Measurements from ENCODE around the gene FOXA2.
A peak's percentile ranks its signal among the peaks of the same experiment; 100 is the strongest.
"Not testable (repeated sequence)": the region's sequence is repeated elsewhere in the genome, so short reads cannot be mapped to it uniquely, and the experiment has no call there.

FOXA2 gene

DNA sequence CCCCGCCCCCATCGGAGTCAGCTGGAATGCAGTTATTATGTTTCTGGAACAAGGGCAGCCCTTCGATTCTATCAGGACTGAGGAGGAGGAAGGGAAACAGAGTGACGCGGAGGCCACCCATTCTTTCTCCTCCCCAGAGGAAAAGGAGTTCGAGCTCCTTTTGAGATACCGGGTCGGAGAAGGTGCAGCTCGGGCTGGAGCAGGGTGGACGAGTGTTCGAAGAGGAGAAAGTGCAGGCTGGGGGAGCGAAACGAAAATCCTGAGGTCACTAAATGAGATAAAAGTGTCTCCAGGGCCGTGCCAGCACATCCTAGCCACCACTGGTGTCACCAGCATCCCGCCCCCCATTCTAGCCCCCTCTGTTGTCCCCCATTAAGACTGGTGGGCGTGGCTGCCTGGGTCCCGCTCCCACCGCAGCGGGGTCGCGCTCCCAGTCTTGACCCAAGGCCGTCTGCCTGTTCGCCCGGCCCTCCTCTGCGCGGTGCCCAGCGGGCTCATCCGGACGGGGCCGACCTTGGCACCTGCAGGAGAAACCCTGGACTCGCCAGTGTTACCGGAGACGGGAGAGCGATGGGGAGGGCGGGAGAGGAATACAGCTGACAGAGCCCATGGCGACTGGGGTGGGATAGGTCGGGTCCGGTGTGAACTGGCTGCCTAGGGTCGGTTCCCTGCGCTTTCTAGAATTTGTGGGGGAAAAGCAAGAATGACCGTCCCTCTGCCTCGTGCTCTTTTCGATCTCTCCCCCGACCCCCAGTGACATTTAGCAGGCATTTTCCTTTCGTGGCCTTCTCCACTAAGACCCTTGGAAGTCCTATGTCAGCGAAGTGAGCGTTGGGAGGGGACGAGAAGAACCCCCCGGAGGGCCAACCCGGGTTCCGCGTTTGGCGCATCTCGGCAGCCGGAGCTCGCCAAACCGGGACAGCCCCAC is 16.2 kb downstream of the FOXA2 start:
- peak; percentile 81 for DNase-seq

DNA sequence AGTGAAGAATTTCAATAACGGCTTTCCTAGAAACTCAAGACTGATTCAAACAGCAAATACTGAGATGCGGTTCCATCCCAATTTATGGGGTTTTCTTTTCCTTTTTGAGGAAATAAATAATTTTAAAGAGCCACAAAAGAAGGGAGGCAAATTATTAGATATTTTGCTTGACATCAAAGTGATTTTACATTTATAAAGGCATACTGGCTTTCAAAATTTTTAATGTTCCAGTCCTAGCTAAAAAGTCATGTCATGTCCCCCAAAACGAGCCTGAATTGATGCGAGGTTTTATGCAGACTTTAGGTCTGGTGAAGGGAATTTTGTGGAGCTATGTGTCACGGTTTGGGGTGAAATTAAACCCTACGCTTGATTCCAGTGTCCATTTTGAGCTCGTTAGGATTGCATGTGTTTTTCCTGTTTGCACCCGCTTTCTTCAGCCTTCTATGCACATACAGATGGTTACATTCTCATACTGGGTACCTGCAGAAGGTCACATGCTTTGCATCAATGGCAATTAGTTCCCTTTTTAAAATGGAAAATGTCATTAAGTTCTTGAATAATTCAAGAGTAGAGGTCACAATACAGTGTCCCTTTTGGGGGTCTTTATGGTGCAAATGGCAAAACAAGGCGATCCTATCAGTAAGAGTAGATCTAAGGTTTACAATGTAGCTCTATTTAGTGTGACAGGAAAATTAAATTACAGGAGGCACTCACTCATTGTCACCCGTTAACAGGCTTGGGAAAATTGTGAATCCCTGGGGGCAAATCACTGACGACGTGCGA is 17.3 kb downstream of the FOXA2 start:
- DNase-seq = peak; percentile 74

DNA sequence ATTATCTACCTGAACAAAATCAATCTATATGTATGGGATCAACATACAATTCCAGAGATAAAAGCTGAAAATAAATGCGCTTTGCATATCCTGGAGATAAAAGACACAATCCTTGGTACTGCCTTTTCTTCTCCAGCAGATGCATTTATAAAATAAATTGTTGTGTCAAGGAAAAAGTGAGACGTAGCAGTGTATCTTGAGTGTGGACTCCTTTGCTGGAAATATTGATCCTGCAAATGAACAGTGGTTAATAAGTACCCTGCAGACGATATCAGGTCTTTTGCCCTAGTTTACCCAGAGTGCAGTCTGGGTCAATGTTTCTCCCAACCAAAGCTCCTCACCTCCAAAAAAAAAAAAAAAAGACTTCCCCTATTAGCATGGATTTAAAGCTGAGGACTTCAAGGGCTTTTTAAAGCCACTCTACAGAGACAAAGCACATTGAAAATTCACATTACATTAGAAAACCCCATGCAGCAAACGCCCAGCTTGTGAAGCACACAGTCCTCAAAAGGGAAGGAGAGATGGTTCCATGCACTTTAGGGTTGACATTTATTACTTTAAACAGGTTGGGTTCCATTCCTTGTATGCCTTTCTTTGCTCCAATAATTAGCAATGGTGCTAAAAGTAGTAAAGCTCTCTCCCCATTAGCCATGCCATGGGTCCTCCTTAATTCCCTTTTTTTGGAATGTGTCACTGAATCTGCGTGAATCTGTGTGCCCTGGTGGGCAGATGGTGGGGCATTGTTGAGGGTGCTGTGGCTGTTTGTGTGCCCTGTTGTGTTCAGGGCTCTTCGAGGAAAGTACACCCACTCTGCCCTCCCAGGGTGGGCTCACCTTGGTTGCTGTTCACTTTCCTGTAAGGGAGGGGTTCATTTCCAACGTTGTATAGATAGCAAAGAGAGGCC is 21.1 kb downstream of the FOXA2 start:
- DNase-seq = peak; percentile 50

DNA sequence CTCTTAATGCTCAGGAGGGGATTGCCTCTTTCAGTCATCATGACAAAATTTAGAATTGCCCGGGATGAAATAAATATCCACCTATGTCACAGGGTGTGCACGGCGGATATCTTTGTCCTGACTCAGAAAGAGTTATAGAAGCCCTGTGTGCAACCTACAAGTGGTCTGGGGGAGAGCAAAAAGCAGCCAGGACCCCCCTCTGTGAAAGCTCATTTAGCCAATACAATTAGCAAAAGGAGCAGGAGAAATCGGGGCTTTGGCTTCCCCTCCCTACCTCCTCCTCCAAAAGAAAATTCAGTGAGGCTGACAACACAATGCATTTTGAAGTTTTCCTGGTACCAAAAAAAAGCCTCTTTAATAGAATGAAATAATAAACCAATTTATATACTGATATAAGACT is 21.8 kb downstream of the FOXA2 start:
- DNase-seq = peak; percentile 93

DNA sequence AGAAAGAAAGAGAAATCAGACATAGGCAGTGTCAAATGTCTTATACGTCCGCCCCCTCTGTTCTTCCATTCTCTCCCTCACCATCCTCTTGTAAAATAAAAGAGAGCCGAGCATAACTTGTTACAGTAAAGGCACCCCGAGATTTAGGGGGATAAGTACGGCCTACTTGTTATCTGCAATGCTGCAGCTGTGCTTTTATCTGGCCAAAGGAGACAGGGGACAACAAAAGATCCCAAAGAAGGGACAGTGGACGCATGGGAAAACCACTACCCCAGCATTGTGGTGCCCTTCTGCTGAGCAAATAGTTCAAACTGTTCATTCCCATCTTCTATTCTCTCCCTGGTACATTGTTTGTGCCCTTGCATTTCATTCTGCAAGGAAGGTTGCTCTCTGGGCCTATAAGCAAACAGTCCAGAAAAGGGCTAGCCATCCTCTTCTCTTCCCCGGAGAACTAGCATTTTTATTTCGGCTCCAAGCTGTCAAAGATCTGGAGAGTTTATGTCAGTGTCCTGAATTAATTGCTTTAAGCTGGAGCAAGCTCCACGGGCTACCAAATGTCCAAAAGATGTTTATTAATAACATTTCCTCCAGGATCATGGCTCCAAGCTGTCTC is 22.3 kb downstream of the FOXA2 start:
- DNase-seq = peak; percentile 89

DNA sequence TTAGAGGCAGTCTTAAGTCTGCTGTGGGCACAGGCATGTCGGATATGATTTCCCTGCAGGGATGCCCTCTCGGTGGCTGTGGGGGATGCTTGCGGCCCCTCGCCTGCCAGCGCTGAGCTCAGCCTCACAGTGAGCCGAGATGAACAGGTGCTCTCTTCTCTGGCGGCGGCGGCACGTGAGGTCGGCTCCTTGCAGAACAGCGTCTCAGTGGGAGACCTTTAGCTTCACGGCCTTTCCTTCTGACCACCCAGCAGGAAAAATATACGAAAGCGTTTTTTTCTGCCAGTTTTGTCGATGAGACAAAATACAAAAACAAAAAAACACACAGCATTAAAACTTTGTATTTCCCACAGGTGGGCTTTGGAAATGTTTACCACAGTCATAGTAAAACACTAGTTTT is 23.6 kb downstream of the FOXA2 start:
- DNase-seq = peak; percentile 96

DNA sequence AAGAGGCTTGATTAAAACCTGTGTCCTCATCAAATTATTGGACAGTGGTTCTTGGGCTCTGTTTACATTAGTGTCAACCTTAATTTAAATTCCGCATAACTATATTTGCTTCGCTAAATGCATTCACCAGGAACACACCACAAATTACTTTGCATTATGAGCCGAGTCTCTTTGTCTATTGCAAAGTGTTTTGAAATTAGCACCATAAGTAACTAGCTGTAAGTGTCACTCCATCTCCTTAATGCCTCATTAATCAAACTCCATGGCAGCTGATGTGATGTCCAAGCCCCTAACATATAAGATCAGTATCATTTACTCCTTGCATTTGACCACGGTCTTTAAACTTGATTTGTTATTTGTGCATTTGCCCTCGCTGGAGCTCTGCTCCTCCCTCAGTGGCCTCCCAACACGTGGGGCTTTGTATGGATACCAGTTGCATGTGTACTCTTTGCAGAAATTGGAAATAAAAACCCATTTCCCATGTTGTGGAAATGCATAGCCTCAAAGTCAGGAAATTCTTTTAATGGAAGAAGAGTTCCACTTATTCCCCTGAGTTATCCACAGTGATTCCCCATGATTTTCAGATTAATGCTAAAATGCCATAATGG is 24.6 kb downstream of the FOXA2 start:
- peak; percentile 96 for DNase-seq

DNA sequence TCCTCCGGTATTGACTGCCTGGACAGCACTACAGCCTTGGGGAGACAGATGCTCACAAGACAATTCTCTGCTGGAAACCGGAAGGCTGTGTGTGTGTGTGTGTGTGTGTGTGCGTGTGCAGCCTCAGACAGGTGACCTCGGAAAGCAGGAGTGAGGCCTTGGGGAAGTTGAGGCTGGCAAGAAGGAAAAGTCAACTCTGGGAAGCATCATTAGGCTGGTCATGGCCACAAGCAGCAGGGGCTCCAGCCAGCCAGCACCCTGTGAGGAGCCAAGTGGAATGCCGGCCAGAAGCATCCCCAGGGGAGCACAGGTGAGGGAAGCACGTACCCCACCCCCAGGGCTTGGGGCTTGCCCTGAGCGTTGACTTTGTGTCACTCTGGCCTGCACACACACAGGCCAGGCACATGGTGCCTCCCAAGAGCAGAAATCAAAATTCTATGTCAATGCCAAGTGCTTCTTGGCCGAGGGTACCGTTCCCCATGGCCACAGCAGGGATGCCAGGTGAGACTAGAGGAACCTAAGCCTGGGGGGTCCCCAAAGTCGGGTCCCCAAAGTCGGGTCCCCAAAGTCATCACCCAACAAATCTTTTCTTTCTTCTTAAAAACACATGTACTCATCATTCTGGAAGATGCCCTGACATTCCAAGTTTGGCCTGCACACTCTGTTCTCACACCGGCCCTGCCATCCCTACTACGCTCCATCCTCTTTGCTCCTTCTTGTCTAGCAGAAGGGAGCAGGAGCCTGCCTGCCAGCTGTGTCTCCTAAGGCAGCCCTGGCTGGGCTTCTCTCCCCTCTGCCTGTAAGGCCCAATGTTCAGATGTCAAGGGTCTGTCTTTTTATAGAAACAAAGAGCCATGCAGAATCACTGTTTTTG is 26.7 kb downstream of the FOXA2 start:
- peak; percentile 57 for DNase-seq

DNA sequence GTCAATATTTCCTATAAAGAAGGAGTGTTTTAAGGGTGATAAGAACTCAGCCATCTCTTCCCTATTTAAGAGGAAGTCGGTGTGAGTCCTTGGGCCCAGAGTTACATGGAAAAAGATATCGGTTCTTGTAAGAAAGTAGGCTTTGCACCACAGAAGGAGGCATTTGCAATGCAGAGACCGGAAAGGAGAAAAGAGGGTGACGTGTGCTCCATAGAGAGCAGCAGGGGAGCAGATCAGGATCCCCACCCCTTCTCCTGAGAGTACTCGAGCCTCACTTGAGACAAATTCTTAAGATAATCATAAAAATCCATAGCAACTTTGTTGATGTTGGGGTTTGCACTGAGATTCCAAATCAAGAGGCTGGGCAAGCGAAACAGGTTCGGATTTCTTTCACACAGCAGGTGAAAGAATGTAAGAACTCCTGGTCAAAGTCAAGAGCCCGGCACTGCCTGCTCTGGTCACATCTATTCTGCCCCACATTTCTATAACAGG is 27.8 kb downstream of the FOXA2 start:
- no peak for DNase-seq

DNA sequence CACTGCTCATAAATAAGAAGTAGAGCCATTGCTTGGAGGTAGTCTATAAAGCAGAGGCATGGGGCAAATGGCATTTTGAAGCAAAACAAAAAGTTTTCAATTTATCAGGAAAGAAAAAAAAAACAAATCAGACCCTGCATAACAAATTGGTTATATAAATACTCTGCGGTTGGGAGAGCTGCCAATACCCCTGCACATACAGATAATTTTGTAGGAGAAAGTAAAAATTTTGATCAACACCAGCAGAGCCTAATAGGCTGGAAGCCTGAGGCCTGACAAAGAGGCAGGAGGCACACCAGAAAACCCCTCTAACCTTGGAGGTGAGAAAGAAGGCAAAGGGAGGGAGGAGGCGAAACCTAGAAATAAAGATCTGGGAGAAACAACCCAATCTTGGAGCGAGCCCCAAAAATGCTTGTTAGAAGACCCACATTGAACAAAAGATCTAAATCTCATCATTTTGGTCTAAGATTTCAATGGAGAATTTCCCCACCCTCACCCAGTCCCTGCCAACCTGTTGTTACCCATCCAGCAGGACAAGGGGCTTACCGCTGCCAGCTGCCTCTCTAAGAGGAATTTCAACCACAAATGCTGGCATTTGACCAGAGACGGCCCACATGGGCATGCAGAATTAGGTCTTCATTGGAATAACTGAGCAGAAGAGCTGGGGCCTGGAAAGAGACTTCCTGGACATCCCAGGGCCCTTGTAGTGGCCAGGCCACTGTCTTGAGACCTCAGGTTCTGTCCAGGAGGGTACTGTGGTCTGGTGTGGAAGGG is 28.4 kb downstream of the FOXA2 start:
- no peak for DNase-seq

DNA sequence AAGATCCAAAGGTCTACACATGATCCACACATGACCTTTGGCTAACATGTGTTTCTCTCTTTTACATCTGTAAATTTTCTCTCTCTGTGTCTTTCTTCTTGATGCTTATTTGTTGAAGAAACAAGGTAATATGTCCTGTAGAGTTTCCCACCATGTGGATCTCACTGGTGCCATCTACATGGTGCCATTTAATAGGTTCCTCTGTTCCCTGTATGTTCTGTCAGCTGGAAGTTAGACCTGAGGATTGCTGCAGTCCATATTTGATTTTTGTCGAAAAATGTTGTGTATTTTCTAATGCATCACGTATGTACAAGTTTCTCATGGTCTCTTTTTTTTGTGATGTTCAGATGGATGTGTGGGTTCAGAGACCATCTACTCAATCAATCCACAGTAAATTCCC is 30.0 kb downstream of the FOXA2 start:
- DNase-seq = no peak

DNA sequence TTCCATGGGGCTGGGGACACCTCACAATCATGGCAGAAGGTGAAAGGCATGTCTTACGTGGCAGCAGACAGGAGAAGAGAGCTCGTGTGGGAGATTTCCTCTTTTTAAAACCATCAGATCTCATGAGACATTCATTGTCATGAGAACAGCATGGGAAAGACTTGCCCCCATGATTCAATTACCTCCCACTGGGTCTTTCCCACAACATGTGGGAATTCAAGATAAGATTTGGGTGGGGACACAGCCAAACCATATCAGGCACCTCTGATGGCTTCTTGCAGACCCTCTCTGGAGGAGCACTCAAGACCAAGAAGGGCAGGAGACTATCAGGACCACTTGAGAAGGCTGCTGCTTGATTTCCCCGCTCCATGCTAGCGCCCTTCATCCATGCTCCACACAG is 33.9 kb downstream of the FOXA2 start:
- not testable (repeated sequence) for DNase-seq

DNA sequence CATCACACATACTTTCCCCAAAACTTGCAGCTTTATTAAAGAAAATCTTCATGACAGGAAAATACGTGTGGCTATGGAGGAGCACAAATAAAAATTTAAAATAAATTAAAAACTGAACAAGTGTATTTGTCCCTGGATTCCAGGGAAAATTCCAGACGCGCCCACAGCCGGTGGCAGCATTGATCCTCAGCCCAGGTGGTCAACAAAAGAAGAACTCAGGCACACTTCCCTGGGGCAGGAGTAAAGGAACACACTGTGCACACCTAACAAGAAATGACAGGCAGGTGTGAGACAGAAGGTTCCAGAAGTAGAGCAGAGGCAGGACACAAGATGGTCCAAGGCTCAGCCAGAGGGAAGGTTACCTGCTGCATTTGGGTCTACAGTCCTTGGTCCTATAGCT is 36.3 kb downstream of the FOXA2 start:
- DNase-seq = no peak

DNA sequence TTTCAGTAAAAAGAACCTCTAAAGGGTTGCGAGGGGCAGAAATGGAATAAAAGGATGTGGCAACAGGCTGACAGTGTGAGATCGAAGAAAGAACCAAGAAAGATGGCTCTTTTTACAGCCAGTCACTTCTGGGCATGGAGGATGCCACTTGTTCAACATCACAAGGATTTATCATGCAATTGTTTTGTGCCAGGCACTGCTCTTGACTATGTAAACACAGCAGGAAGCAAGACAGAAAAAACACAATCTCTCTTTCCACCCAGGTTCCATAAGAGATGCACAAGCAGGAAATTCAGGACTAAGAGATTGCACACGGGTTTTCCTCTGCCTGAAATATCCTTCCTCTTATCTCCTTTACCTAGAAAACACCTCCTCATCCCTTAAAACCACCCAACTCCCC is 38.0 kb downstream of the FOXA2 start:
- DNase-seq = peak; percentile 26

DNA sequence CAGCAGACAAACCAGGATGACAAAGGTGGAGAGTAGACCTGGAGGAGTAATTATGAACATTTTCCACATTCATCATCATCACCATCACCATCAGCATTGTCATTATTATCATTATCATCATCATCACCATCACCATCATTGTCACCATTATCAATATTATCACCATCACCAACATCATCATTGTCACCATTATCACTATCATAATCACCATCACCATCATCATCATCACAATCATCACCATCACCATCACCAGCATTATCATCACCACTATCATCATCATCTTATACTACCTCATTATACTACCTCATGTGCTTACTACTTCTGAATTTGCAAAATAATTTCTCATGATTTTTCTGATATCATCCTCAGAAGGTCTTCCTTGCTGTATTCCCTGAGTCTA is 39.3 kb downstream of the FOXA2 start:
- no peak for DNase-seq

DNA sequence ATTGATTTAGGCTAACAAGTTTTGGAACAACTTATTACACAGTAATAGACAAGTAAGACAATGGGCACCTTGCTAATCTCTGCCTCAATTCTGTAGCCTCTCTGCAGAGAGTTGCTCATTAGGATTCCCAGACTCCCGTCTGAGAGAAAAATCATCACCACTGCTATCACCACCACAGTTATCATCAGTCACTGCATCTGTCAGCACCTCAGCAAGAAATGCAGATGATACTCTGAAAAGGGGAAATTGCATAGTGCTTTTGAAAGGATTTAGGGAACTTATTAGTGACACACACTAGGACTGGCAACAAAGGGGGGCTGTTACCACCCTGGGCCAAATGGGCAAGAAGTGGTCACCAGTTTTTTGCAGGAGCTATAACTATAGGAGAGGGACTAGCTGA is 39.9 kb downstream of the FOXA2 start:
- DNase-seq = no peak

DNA sequence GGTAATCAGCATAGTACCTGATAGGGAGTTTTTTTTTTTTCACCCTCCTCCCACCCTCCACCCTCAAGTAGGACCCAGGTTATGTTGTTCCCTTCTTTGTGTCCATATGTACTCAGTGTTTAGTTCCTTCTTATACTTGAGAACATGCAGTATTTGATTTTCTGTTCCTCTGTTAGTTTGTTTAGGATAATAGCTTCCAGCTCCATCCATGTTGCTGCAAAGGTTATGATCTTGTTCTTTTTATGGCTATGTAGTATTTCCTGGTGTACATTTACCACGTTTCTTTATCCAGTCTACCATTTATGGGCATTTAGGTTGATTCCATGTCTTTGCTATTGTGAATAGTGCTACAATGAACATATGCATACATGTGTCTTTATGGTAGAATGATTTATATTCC is 41.9 kb downstream of the FOXA2 start:
- DNase-seq = no peak

DNA sequence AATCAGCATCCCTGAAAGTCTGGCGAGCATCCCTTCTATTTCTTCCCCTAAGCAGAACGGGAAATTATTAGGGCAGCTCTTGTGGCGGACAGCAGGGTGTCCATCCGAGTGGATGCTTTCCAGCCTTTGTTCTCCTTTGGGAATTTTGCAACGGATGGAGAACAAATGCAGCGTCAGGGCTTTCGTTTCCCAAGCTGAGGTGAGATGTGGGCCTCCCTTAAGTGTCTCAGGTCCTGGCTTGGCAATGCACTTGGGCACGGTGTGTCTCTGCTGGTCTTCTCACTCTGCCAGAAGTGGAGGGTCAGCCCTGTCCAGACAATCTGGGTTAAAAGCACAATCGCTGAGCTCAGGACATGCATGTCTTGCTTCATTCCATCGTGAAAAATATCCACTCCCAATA is 43.5 kb downstream of the FOXA2 start:
- no peak for DNase-seq

DNA sequence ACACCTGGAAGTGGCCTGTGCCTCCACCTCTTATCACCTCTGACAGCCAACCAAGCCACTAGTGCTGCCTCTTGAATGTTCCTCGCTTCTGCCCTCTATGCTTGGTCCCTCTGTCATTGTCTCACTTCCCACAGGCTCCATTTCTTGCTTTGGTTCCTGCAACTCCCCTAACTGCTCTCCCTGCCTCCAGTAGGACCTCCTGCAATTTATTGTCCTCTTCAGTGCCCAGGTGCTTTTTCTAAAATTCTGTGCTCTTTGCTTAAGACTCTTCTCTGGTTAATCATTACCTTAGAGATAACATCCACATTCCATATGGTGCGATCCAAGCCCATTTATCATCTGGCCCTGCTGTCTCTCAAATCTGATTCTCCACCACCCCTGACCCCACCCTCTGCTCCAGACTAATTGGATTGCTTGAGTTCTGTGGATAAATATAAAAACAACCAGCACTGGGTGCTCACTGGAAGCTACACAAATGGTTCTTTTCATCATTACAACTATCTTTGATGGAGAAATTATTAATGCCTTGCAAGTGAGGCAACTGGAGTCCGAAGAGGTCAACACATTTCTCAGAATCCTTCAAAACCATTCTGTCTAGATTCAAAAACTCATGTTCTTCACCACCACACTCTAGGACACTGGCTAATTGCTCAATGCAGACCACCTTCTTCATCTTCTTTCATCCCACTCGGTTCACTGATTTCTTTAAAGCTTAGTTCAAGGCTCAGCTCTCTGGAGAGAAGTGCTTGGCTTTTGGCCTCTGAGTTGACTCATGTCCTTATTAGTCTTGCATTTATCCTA is 47.2 kb downstream of the FOXA2 start:
- DNase-seq = peak; percentile 76
